Smooth muscle cell of the brain vasculature (primary cell): ENCODE results near the gene POLR1A.

Source experiments
- DNase-seq: peaks from one replicate; pipeline ENCODE4 v3.0.0-alpha.2; 2012; ENCODE audit warnings: low read depth, low spot score

POLR1A gene

GRCh38 chr2:85981579-85982247 is 124.0 kb downstream of the POLR1A start:
- no peak for DNase-seq

GRCh38 chr2:85978883-85979780 is 126.6 kb downstream of the POLR1A start:
- DNase-seq: no peak

- DNase-seq: no peak
These were observed 129.4 kb downstream of the POLR1A start for GRCh38 chr2:85976106-85976920.

GRCh38 chr2:85975581-85975980 is 130.1 kb downstream of the POLR1A start:
- DNase-seq: no peak

GRCh38 chr2:85974390-85974789 is 131.3 kb downstream of the POLR1A start:
- no peak for DNase-seq

GRCh38 chr2:85972355-85972754 is 133.3 kb downstream of the POLR1A start:
- DNase-seq: no peak

GRCh38 chr2:85971366-85971765 is 134.3 kb downstream of the POLR1A start:
- no peak for DNase-seq
